ENCODE measurements around the gene LSM6.

DNA sequence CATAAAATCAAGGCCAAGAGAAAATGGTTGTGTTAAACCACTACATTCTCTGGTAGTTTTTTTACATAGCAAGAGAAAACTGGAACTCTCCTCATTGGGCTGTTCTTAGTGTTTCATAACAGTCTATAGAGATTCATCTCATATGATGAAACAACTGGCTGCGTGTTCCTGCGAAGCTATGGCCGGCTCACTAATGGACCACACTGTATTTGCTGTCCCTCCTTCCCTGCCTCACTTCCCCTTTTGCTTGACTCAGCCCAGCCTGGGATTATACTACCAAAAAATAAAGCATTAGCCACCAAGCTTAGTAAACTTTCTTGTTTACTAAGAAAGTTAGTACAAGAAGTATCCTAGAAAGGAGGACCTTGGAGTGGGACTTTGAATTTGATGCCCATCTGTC lies 31.6 kb upstream of the LSM6 start:
- TF ChIP-seq POLR2A (IDR thresholded peaks at IDR 0.05), result no peak
- TF ChIP-seq, protein P1, sequence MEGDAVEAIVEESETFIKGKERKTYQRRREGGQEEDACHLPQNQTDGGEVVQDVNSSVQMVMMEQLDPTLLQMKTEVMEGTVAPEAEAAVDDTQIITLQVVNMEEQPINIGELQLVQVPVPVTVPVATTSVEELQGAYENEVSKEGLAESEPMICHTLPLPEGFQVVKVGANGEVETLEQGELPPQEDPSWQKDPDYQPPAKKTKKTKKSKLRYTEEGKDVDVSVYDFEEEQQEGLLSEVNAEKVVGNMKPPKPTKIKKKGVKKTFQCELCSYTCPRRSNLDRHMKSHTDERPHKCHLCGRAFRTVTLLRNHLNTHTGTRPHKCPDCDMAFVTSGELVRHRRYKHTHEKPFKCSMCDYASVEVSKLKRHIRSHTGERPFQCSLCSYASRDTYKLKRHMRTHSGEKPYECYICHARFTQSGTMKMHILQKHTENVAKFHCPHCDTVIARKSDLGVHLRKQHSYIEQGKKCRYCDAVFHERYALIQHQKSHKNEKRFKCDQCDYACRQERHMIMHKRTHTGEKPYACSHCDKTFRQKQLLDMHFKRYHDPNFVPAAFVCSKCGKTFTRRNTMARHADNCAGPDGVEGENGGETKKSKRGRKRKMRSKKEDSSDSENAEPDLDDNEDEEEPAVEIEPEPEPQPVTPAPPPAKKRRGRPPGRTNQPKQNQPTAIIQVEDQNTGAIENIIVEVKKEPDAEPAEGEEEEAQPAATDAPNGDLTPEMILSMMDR (IDR thresholded peaks at IDR 0.05), result no peak

Data from heart left ventricle (tissue), 13 donors.